GM10847 (cell line): ENCODE results near the gene ARID3C.

Experiments used
- POLR2A ChIP-seq: IDR thresholded peaks from 2 replicates; pipeline ENCODE4 v1.6.1; 2011; ENCODE audit not compliant: insufficient read length; ENCODE audit errors: extremely low read depth

The ARID3C gene

GRCh38 chr9:34591917-34592866 is 36.7 kb downstream of the ARID3C start:
- no peak for TF ChIP-seq POLR2A

DNA sequence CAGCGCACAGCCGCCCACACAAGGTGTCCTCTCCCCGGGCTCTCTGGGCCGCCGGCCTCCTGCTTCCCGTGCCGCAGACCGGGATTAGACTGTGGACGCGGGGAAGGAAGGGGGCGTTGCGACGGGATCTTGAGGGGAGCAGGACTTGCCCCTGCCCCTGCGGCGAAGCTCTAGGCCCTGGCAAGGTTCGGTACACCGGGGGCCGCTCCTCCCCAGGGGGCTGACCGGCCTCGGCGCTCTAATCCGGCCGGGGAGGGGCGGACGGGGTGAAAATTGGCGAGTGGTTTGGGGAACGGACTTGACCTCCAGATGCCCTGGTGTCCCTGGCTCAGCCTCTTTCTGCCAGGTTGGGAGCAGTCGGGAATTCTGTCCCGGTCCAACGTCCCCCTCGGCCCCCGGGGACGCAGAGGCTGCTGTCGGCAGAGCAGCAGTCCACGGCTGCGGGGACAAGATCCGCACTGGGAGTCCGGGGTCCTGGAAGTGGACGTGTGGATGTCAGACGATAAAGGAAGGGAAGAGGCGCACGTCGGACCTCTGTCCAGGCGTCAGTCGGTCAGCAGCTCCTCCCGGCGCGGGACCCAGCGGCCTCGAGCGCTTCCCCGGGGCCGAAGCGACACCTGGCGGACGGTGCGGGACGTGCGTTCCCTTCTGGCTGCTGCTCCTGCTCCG is 37.5 kb downstream of the ARID3C start:
- TF ChIP-seq POLR2A: no peak

DNA sequence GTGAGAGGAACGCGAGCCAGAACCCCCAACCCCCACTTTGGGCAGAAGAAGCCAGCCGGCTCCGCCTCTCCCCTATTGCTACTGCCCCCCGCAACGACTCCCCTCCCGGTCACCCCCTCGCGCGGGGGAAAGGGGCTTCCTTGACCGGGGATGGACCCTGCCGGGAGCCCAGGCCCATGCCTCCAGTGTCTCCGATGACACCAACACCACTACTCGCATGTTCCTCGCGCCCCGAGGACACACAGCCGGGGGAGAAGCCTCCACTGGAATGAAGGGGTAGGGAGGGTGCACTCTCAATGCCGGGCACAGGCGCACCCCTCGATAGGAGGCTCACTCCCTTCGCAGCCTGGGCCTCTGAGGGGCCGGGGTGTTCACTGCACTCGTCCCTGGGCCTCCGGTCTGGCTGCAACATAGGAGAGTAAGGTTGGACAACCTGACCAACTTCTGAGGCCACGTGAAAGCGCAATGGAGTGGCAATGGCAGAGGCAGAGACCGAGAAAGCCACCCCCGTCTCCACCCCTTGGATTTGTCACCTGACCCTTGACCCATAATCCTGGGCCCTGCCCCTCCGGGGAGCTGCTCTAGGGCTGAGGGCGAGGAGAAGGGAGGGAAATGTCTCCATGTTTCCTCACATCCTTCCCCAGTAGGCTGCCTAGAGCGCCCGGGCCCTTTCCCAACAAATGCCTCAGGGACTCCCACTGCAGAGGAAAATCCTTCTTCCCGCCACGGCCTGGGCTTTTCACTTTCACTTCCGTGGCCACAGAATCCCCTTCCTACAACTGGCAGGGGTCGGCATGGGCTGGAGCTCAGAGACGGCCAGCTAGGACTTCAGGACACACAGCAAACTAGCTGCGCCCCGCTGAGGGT is 38.3 kb downstream of the ARID3C start:
- no peak for TF ChIP-seq POLR2A

DNA sequence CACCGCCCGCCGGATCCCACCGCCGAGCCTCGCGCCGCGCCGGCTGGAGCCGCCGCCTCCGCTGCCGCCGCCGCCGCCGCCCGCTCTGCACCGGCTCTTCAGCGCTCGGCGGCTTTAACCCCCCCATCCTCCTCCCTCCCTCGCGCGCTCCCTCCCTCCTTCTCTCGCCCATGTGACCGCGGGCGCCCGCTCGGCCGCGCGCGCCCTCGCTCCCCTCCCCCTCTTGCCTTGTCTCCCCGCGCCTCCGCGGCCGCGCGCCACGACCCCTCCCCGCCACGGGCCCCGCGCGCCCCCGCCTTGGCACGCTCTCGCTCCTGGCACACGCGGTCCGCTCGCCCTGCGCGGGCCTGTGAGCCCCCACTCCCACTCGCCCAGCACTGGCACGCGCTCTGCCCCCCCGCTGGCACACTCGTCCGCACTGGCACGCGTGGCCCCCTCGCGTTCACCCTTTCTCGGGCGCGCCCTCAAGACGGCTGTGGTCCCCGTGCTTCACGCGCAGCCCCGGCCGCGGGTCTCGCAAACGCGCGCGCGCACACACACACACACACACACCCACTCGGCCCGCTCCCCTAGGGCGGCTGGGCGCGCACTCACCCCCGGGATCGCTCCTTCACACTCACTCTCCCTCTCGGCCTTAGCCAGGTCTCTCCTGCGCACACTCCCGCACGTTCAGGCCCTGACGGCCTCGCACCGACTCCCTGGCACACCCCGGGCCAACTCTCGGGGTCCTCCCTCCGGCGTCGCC is 39.1 kb downstream of the ARID3C start, which contains the start of gene CNTFR:
CNTFR (minus strand) TSS at position 89 of the 745 bp plus-strand sequence. CDS start 20,743 bp downstream, outside the sequence.
- no peak for TF ChIP-seq POLR2A

GRCh38 chr9:34588671-34589635 is 39.9 kb downstream of the ARID3C start:
- TF ChIP-seq POLR2A: no peak

DNA sequence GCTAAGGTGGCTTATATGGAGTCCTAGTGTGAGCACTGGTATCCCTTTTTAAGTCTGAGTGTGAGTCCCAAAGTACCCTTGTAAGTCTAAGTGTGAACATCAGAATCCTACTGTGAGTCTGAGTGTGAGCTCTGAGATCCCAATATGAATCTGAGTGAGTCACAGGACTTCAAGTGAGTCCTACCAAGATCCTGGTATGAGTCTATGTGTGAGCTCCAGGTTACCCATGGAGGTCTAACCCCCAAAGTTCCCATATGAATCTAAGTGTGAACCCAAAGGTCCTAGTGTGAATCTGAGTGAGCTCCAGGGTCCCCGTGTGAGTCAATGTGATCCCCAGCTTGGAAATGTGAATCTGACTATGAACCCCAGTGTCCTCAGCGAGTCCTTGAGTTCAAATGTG is 41.6 kb downstream of the ARID3C start:
- no peak for TF ChIP-seq POLR2A

DNA sequence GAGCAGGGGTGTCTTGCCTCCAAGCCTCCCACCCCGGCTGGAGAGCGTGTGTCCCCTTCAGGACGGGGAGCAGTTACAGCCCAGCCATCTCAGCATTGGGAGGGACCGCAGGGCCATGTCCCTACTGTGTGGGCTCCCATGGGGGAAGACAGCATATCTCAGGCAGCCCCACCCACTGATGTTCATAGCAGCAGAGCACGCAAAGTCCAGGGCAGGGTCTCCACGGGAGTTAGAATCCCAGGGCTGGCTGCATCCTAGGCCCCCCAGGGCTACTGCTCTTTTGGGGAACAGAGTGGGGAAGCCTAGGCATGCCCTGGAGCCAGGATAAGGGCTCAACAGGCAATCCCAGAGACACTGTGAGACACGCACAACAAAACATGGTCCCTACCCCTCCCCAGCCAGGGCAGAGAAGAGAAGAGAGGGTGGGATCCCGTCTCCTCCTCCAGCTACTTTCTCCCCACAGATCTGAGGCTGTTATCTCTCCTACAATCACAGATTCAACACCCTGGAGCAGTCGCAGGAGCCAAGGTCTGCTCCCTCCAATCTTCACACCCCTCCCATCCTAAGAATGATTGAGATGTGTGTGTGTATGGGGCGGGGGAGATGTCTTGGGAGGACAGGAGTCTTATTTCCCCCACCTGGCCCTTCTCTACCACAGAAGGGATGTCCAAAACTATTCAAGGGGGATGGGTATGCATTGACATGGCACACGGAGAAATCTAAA is 42.8 kb downstream of the ARID3C start:
- no peak for TF ChIP-seq POLR2A

DNA sequence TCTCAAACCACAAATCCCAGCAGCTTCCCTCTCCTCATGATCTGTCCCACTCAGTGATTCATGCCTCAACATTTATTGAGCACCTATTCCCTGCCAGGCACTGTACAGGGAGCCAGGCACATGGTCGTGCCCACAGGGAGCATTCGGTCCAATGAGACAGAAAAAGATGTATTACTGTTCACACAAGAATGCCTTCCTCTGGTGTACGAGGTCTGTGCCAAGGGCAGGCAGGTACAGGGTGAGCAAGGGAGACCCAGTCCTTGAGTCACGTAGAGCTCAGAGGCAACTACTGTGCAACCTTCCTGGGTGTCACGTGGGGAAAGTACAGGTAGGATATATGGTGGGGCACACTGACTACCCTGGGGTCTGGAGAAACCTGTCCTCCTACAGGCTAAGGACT is 43.9 kb downstream of the ARID3C start:
- TF ChIP-seq POLR2A: no peak

GRCh38 chr9:34582787-34583186 is 46.1 kb downstream of the ARID3C start:
- TF ChIP-seq POLR2A: no peak

DNA sequence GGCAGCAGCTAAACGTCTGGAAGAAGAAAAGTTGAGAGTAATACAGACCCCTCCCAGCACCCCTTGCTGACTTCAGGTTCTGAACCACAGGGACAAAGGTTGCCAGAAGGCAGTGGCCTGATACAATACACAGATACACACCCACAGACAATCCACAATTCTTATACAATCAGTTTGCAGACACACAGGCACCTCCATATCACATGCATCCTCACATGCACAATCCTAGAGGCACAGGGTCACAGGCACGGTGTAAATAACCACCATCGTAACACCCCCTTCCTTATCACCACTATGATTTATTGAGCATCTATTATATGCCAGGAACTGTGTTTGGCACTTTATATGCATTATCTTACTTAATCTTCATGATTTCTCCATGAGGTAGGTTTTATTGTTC is 47.5 kb downstream of the ARID3C start:
- TF ChIP-seq POLR2A: no peak

GRCh38 chr9:34580358-34580757 is 48.5 kb downstream of the ARID3C start:
- TF ChIP-seq POLR2A: no peak

GRCh38 chr9:34579808-34580163 is 49.1 kb downstream of the ARID3C start:
- no peak for TF ChIP-seq POLR2A
